Mucosa of descending colon (tissue), 3 donors: ENCODE results near the gene FAM117A. TPM values are rescaled to one million over a fixed set of nuclear protein-coding genes. Genes with fewer than 3 reads are reported as not detected.

Source experiments
- ATAC-seq: fragments of 200-7000 bp; cut with Tn5 transposase; one replicate; pipeline ENCODE4 v1.9.1; 2020; ENCODE audit warnings: mild to moderate bottlenecking, moderate library complexity
- DNase-seq, 3 donors: peaks; one replicate each; pipeline ENCODE4 v3.0.0-alpha.2; 2020
- H3K36me3 ChIP-seq: fragments of 200-600 bp; one replicate; pipeline ENCODE4 v1.8.0; 2021; ENCODE audit warnings: low read depth, mild to moderate bottlenecking
- H3K4me1 ChIP-seq: fragments of 200-600 bp; one replicate; pipeline ENCODE4 v1.8.0; 2021; ENCODE audit warnings: low read depth, mild to moderate bottlenecking
- H3K4me3 ChIP-seq: fragments of 200-600 bp; one replicate; pipeline ENCODE4 v1.8.0; 2021; ENCODE audit warnings: mild to moderate bottlenecking
- H3K9me3 ChIP-seq: fragments of 200-600 bp; one replicate; pipeline ENCODE4 v1.8.0; 2021; ENCODE audit warnings: mild to moderate bottlenecking
- CTCF ChIP-seq: fragments of 200-600 bp; IDR thresholded peaks from one replicate; pipeline ENCODE4 v1.8.0; 2022; ENCODE audit warnings: antibody characterized with exemption, mild to moderate bottlenecking
- intact Hi-C, 2 donors: fragments of 100-400 bp; cut with DNase I in 1 of 2; cut with micrococcal nuclease in 1 of 2; formaldehyde crosslinking; loops; one replicate each; pipeline versions ENCODE4 v1.11.0 to v1.11.1; 2022; cut with DNase I, micrococcal nuclease
- total RNA-seq, 3 donors: library from RNA; stranded (reverse); fragmentation: NEBNext Ultra II Directional in 2 of 3; extraction: Animal tissue kit (Norgen Biotek cat#: 25700) in 2 of 3; gene quantifications; one replicate each; pipeline versions ENCODE4 v1.2.1 to v1.2.4, GENCODE V29; 2021 to 2023
- donor health status: DM: no; HTN: no; CAD: no; lungs with moderate emphysema.
- donor health status: DM: no; HTN: no; CAD: no.
- donor health status: DM: no; HTN: yes; CAD: no.

The FAM117A gene
- total RNA-seq, 3 donors from 2014 or later, result 6.5 to 22.0 (median 8.8) TPM

- intact Hi-C loops, result no loop called here
- ATAC-seq (no peak), DNase-seq (no peak)
- TF ChIP-seq CTCF, result no peak
- no peaks in the 10 kb centered on the region for H3K36me3 ChIP-seq
- no peaks in the 10 kb centered on the region for H3K9me3 ChIP-seq
- peaks cover 10% of the 10 kb centered on the region for H3K4me1 ChIP-seq
- H3K4me3 ChIP-seq, result no peak overlapping the region
Observed at GRCh38 chr17:49734515-49735490, 29.1 kb downstream of the FAM117A start.

- TF ChIP-seq CTCF, result no peak
- H3K4me3 ChIP-seq, result no peak overlapping the region
- intact Hi-C loops, result no loop called here
- peaks cover 3% of the 10 kb centered on the region for H3K4me1 ChIP-seq
- no peak for ATAC-seq
- no peaks in the 10 kb centered on the region for H3K36me3 ChIP-seq
- DNase-seq, result no peak
- H3K9me3 ChIP-seq, result no peaks in the 10 kb centered on the region
Observed at GRCh38 chr17:49731435-49731831, 32.5 kb downstream of the FAM117A start.

- Histone ChIP-seq H3K36me3 (no peaks in the 10 kb centered on the region), H3K4me1 (peaks cover 3% of the 10 kb centered on the region), H3K4me3 (no peak overlapping the region), H3K9me3 (no peaks in the 10 kb centered on the region)
- ATAC-seq (no peak), DNase-seq (no peak)
- no peak for TF ChIP-seq CTCF
- intact Hi-C loops, result no loop called here
Observed at GRCh38 chr17:49730785-49731434, 33.0 kb downstream of the FAM117A start.

- no peaks in the 10 kb centered on the region for H3K9me3 ChIP-seq
- no peak for TF ChIP-seq CTCF
- H3K36me3 ChIP-seq, result no peaks in the 10 kb centered on the region
- ATAC-seq, result peak; percentile 75
- intact Hi-C loops, result no loop called here
- DNase-seq, result peak; percentile 41 to 69 (median 51)
- peaks cover 3% of the 10 kb centered on the region for H3K4me1 ChIP-seq
- no peak overlapping the region for H3K4me3 ChIP-seq
Observed at GRCh38 chr17:49730078-49730784, 33.7 kb downstream of the FAM117A start.

DNA sequence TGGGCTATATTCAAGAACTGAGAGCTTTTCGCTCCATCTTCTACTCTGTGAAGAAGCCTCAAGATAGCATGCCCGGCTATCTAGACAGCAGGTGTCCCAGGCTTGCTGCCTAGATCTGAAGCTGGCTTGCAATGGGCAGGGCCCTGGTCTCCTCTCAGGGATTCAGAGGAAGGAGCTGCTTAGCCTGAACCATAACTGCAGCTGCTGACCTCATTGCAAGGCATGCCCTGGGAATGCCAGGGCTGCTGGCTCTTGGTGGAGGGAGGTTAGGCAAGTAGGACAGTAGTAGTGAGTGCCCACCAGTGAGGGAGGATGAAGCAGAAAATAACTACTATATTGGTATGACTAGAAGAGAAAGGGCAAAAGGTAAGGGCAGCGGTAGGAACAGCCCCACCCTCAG is 34.9 kb downstream of the FAM117A start:
- intact Hi-C loops, result no loop called here

More for the DNA sequence above, 34.9 kb downstream of the FAM117A start:
- Histone ChIP-seq H3K36me3 (no peaks in the 10 kb centered on the region), H3K9me3 (no peaks in the 10 kb centered on the region), H3K4me1 (peaks cover 7% of the 10 kb centered on the region), H3K4me3 (no peak overlapping the region)
- TF ChIP-seq CTCF, result no peak
- ATAC-seq, result no peak
- DNase-seq, result no peak
